8988T (cell line): ENCODE results near the gene PSG3.
"Not testable (repeated sequence)": the region's sequence is repeated elsewhere in the genome, so short reads cannot be mapped to it uniquely, and the experiment has no call there.

Experiments used
- DNase-seq: peaks from one replicate; pipeline ENCODE4 v3.0.0; 2011

The PSG3 gene

DNA sequence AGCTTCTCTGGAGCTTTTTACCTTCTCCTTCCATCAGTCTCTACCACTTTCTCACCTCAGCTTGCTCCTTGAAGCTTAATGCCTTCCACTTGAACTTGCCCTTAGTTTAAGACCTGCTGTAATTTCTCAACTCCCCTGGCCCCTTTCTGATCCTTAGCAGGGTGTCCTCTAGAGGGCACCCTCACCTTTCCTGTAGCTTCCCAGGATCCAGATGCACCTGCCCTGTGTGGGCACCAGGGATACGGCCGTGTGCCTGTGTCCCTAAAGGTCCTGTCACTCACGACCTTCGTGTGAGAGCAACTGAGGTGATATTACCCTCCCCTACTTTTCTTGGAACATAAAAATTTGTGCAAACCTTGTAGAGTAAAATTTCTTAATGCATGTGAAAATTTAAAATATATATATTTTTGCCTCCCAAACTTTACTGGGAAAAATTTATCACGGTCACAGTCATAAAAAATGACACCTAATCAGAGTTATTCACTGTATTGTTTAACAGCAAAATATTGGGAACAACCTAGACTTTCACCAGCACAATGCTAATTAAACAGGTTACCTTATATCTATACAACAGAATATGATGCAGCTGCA lies 46.4 kb downstream of the PSG3 start:
- peak; percentile 48 for DNase-seq

DNA sequence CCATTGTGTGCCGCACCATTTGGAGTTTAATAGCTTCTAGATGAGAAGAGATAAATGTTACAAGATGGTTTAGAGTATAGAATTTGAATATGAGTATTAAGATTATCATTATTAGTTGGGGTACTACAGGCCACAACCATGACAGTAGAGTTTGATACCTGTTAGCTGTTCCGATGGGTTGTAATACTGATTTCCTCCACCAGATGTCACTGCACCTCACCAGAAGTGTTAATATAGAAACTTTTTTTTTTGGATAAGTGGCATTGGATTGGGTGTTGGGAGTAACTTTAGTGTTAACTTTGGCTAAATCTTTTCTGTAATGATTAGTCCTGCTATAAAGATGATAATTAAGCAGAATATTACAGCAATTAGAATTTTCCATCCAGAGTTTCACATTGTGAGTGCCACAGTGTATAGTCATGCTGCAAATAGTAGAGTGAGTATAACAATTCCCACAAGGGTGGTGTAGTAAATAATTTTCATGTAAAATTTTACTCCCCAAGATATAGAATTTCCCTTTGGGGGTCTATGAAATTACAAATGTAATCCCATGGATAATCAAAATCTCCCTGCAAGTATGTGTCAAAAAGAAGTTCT lies 56.3 kb downstream of the PSG3 start:
- DNase-seq: no peak

DNA sequence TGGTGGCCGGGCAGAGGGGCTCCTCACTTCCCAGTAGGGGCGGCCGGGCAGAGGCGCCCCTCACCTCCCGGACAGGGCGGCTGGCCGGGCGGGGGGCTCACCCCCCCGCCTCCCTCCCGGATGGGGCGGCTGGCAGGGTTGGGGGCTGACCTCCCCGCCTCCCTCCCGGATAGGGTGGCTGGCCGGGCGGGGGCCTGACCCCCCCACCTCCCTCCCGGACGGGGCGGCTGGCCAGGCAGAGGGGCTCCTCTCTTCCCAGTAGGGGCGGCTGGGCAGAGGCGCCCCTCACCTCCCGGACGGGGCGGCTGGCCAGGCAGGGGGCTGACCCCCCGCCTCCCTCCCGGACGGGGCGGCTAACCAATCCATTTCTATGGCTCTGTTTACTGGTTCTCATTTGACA lies 64.0 kb downstream of the PSG3 start:
- DNase-seq: not testable (repeated sequence)

DNA sequence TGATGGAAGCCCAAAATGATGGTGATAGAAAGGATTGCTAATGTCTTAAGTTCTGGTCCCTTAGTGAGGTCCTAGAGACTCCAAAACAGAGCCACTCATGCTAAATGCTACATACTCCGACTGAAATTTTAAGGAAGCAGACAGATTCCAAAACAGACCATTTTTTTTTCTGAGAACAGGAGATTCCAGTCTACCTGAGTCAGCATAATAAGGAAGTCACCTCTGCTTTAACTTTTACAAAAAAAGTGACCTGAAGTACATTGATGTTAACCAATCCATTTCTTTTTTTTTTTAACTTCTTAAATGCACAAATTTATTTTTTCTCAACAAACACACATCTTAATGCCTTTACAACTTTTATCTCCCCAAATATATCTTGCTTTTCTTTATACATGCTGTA lies 65.7 kb downstream of the PSG3 start:
- DNase-seq: not testable (repeated sequence)
